ENCODE measurements around the gene PRRX2. TPM values are rescaled to one million over a fixed set of nuclear protein-coding genes. Genes with fewer than 3 reads are reported as not detected.

PRRX2 gene
- total and polyA plus RNA-seq, 12 donors: 0.21 to 3.0 (median 0.45) TPM

DNA sequence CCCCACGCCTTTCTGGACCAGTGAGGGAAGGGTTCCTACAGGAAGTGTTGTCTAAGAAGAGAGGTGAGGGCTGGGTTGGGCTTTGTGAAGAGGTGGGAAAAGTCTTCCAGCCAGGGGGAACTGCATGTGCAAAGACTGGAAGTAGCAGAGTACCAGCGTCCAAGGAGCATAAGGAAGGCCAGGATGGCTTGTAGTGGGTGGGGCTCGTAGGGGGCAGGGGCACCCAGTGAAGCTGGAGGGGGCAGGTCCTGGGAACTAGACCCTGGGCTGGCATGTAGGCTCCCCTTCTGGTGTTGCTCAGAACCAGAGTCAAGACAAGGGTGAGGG lies 20.4 kb downstream of the PRRX2 start:
- H3K9me3 ChIP-seq: no peaks in the 10 kb centered on the region
- H3K27ac ChIP-seq: no peak overlapping the region
- peak in 2 of 8 donors; percentile 13 to 15 for ATAC-seq
- H3K27me3 ChIP-seq: peaks cover 0 to 17% (median 9%) of the 10 kb centered on the region in 7 donors
- intact Hi-C loops (cut with DNase I): no loop called here
- no peaks in the 10 kb centered on the region for H3K36me3 ChIP-seq
- TF ChIP-seq, protein P1, sequence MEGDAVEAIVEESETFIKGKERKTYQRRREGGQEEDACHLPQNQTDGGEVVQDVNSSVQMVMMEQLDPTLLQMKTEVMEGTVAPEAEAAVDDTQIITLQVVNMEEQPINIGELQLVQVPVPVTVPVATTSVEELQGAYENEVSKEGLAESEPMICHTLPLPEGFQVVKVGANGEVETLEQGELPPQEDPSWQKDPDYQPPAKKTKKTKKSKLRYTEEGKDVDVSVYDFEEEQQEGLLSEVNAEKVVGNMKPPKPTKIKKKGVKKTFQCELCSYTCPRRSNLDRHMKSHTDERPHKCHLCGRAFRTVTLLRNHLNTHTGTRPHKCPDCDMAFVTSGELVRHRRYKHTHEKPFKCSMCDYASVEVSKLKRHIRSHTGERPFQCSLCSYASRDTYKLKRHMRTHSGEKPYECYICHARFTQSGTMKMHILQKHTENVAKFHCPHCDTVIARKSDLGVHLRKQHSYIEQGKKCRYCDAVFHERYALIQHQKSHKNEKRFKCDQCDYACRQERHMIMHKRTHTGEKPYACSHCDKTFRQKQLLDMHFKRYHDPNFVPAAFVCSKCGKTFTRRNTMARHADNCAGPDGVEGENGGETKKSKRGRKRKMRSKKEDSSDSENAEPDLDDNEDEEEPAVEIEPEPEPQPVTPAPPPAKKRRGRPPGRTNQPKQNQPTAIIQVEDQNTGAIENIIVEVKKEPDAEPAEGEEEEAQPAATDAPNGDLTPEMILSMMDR (IDR thresholded peaks at IDR 0.05): no peak
- H3K4me3 ChIP-seq: no peak overlapping the region
- WGBS, 2 donors: 72 to 74% methylated on average over 3 of the region's 3 CpGs
- DNase-seq: no peak
- H3K4me1 ChIP-seq: no peaks in the 10 kb centered on the region

DNA sequence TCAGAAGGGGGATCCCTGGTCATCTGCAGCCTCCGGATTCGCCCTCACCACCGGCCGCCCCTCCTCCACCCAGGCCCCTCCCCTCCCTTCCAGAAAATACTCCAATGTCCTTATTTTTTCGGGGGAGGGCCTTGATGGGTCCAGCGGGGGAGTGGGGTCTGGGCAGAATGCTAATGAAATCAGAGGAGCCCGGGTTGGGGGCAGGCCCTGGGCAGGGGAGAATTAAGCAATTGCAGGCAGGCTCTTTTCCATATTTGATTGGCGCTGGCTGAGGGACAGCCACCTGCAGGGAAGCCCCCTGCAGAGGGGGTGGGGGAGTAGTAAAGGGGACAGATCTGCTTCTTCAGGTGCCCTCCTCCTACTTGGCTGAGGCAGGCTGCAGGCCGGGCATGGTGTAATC lies 21.3 kb downstream of the PRRX2 start:
- no peaks in the 10 kb centered on the region for H3K9me3 ChIP-seq
- peaks cover 0 to 15% (median 7%) of the 10 kb centered on the region in 7 donors for H3K27me3 ChIP-seq
- H3K27ac ChIP-seq: no peak overlapping the region
- TF ChIP-seq, protein P1 (IDR thresholded peaks at IDR 0.05): no peak
- no peak overlapping the region for H3K4me3 ChIP-seq
- no peaks in the 10 kb centered on the region for H3K36me3 ChIP-seq
- WGBS, 2 donors: 60 to 64% methylated on average over 9 of the region's 9 CpGs
- ATAC-seq (no peak), DNase-seq (no peak)
- intact Hi-C loops (cut with DNase I): no loop called here
- H3K4me1 ChIP-seq: no peaks in the 10 kb centered on the region

DNA sequence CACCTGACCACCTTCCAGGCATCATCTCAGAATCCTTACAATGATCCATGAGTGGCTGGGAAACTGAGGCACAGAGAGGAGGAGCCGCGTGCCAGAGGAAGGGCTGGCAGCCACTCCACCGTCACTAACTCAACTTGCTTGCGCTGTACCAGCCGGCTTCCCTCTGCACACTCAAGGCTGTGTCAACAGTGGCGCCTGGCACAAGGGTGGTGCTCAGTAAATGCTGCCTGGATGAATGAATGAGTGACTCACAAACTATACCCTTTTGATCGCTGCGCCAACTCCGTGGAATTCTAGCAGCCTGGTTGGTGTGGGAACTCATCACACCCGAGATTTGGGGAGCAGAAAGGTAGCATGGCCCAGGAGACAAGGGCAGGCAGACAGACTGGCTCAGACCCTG lies 21.9 kb downstream of the PRRX2 start:
- ATAC-seq (no peak), DNase-seq (no peak)
- WGBS, 2 donors: 89 to 91% methylated on average over 10 of the region's 10 CpGs
- H3K9me3 ChIP-seq: peaks cover 0 to under 1% (median 0%) of the 10 kb centered on the region in 11 donors
- intact Hi-C loops (cut with DNase I): no loop called here
- H3K27ac ChIP-seq: no peak overlapping the region
- H3K4me3 ChIP-seq: no peak overlapping the region
- H3K4me1 ChIP-seq: no peaks in the 10 kb centered on the region
- H3K27me3 ChIP-seq: peaks cover 0 to 10% (median under 1%) of the 10 kb centered on the region in 7 donors
- TF ChIP-seq, protein P1 (IDR thresholded peaks at IDR 0.05): no peak
- no peaks in the 10 kb centered on the region for H3K36me3 ChIP-seq

DNA sequence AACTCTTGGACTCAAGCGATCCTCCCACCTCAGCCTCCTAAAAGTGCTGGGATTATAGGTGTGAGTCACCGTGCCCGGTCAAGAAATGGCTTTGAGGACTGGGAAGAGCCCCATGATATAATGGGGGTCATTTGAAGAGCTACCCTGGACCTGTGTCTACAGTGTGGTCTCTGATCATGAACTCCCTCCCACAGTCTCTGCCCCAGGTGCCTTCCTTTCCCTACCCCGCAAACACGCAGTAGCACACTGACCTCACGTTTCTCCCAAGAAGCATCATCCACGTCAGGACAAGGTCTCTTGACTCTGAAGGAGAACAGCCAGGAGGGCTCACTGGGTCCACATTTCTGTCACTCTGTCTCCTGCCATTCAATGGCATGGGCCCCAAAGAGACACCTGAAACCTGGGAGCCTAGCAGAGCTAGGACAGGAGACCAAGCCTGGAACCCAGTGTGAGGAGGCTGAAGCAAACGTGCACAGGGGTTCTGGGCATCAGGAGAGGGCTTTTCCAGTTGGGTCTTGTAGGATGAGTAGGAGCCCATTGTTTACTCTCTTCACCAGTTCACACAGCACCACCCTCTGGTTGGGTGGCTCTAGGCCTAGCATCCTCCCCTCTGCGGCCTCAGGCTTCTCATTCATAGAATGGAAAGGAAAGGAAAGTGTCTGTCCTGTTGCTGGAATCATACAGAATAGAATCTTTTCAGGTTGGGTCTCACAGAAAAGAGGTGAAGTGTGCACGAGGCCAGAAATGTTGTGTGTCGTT lies 23.0 kb downstream of the PRRX2 start:
- intact Hi-C loops (cut with DNase I): no loop called here
- no peak for DNase-seq
- TF ChIP-seq, protein P1 (IDR thresholded peaks at IDR 0.05): no peak
- Histone ChIP-seq H3K9me3 (peaks cover 0 to 6% (median 0%) of the 10 kb centered on the region in 11 donors), H3K4me3 (no peak overlapping the region), H3K36me3 (no peaks in the 10 kb centered on the region), H3K4me1 (no peaks in the 10 kb centered on the region), H3K27me3 (no peaks in the 10 kb centered on the region), H3K27ac (no peak overlapping the region)
- 88 to 95% methylated on average over 11 of the region's 11 CpGs for WGBS, 2 donors
- ATAC-seq: no peak
